GM18909 (cell line): ENCODE data around the gene MYL12B.
"Not testable (repeated sequence)": the region's sequence is repeated elsewhere in the genome, so short reads cannot be mapped to it uniquely, and the experiment has no call there.

Source experiments
- ATAC-seq: cut with Tn5 transposase; IDR thresholded peaks from one replicate; pipeline ENCODE4 v1.9.1; 2021; ENCODE audit warnings: mild to moderate bottlenecking; ENCODE audit not compliant: unreplicated experiment, poor library complexity

Gene MYL12B

DNA sequence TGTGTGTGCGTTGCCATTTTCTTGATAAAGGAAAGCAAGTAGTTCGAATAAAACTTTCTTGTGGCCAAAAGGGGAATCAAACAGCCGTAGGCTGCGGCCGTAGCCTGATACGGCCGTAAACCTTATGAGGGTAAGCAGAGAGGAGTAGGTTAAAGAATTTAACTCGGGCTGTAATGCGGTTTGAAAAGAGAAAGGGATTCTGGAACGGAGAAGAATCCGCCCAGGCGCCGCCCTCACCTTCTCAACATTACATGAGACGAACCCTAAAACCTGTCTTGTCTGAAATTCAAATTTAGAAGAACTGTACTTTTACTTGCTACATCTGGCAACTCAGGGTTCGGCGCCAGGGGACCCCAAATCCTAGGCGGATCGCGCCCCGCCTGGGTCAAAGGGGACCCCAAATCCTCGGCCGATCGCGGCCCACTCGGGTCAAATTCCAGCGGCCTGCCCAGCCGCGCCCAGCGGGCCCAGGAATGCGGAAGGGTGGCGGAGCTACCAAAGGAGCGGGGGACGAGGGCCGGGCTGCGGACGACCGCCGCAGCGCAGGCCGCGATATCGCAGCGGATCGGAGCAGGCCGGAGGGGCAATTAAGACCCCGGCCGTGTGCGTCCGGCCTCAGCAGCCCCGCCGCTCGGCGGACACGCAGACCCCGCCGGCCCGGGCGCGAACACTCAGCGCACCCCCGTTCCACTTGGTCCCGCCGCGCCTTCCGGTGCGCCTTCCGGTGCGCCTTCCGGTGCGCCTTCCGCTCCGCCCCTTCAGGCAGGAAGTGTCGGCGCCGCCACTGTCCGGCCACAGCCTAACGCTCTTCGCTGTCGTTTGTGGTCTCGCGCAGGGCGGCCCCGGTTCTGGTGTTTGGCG lies at the start of gene MYL12B:
TSS of gene MYL12B (plus strand) at position 761 of the 861 bp plus-strand sequence. CDS start 10,766 bp downstream, outside the sequence.
- ATAC-seq, result peak; percentile 88

DNA sequence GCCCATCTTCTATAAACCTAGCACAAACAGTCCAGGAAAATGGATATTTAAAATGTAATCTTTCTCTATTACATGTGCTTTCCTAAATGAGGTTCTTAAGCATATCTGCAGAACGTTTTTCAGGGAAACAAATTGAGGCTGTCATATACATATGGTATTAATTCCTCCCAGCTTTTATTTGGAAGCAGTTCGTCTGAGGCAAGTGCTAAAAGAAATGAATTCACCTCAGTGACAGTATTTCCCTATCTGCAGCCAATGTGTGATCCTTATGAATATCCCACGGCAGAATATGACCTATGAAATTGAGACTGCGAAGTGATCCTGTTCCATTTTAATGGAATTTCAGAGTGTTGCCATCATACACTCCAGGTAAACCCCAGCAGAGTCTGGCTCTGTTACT lies 49.3 kb upstream of the MYL12B start:
- ATAC-seq, result no peak

DNA sequence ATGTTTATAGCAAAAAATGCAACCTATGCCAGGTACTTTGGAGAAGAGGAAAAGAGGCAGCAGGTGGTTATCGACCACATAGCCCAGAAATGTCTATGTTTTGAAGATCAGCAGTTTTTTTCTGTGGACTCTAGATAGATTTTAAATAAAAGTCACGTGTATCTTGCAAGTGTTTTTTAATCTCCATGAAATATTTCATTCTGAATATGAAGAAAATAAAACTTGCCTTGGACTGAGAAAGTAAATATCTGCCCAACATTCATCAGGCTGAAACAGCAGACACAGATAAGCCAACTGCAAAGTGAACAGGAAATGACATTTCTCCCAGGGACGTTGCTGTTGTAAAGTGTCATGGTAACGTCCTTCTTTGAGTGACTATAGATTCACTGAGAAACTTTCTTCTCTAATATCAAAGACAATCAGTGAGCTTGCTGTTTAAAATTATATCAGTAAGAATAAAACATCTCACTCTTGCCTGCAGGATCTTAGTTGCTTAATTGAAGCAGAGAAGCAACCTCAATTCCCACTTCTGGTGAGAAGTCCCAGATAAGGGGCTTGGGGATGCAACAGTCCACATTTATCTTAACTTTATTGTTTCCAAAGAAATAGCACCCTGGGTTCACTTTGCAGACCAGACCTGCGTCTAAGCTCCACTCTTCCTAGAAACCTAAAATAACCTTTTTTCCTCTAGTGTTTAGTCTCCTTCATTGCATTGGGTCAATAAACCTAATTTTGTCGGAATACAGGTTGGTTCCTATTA lies 48.5 kb upstream of the MYL12B start:
- no peak for ATAC-seq

DNA sequence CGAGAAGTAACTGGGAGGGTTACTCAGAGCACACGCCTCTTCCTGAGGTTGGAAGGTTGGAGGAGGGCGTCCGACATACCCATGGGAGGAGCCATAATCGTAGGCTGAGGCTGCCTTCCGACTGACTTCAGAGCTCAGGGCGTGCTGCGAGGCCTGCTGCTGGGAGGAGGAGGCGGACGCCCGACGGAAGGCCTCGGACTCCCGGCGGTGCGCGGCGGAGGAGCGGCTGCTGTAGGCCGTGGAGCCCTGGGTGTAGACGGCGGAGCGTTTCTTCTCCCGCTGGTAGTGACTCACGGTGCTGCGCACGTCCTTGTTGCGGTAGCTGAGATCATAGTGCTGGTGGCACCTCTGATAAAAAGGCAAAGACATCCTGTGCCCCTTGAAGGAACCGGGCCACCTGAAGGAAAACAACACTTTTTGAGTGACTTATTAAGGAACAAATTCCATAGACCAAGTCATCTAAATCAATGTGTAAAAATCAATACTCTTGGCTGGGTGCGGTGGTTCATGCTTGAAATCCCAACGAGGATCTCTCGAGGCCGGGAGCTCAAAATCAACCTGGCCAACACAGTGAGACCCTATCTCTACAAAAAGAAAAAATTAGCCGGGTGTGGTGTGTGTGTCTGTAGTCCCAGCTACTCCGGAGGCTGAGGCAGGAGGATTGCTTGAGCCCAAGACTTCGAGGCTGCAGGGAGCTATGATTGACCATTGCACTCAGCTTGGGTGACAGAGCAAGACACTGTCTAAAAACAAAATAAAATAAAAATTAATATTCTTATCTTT lies 46.9 kb upstream of the MYL12B start:
- no peak for ATAC-seq

DNA sequence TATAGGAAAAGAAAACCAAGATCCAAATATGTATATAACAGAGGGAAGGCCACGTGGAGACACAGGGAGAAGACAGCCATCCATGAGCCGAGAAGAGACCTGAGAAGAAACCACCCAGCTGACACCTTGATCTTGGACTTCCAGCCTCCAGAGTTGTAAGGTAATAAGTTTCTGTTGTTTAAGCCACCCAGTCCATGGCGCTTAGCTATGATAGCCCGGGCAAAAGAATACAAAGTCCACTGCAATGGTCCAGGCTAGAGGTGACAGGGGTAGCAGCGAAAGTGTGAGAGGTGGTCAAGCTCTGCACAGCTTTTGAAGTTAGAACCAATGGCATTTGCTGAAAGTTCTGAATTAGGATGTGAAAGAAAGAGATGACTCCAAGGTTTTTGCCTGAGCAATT lies 44.9 kb upstream of the MYL12B start:
- no peak for ATAC-seq

DNA sequence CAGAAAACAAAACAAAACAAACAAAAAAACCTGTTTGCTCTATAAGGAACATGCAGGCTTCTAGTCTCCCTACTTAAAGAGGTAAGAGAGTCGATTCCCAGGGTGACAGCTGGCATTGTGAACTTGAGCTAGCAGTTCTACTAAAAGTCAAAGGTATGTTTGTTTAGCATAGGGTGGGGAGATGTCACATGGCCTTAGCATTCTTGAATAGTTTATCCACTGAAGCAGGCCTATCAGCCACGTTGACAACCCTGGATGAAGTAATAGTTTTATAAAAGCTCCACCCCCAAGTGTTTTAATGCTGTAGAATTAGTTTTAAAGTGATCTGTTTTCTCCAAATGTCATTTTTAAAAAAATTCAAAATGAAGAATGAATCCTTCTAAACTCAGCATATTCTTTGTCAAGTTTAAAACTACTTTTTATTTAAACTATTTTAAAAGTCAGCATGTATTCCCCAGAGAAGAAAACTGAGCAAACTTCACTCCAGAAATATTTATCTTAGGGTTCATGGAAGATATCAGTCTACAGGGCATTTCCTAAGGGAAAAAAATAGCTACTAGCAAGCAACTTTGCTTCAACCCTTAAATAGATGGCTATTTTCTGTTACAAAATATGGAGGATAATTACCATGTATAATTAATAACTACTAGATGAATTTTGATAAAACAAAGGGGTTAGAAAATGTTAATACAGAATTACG lies 43.8 kb upstream of the MYL12B start:
- ATAC-seq, result no peak

DNA sequence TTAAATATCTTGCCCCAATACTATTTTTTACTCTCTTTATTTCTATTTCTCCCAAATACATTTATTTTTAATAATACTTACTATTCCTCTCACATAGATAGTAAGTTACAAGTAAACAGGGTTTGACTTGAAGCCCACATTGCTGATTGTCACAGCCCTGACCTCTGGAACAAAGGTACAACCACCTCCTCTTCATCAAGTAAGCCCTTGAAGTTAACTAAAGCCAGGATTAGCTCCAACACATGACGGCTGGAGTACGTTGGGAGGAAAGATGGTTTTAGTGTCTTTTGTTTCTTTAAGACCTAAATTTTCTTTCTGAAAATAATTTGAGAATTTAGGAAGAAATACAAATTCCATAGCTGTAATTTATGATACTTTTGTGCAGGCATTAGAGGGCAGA lies 43.1 kb upstream of the MYL12B start:
- no peak for ATAC-seq

DNA sequence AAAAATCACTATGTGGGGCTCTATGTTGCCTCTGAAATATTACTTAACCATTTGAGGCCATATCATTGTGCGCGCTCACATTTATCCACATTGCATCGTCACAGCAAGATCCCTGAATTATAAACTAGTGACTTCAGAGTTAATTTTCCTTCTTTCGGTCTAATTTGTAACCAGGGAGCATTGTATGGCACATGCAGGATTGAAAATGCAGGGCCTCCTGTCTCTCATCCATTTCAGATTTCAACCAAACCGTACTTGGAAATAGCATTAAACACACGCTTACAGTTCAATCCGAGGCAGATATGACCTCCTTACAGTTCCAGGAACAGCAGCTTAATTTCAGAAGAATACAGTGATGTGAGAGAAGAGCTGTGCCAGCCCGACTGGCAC lies 42.7 kb upstream of the MYL12B start:
- ATAC-seq, result no peak

DNA sequence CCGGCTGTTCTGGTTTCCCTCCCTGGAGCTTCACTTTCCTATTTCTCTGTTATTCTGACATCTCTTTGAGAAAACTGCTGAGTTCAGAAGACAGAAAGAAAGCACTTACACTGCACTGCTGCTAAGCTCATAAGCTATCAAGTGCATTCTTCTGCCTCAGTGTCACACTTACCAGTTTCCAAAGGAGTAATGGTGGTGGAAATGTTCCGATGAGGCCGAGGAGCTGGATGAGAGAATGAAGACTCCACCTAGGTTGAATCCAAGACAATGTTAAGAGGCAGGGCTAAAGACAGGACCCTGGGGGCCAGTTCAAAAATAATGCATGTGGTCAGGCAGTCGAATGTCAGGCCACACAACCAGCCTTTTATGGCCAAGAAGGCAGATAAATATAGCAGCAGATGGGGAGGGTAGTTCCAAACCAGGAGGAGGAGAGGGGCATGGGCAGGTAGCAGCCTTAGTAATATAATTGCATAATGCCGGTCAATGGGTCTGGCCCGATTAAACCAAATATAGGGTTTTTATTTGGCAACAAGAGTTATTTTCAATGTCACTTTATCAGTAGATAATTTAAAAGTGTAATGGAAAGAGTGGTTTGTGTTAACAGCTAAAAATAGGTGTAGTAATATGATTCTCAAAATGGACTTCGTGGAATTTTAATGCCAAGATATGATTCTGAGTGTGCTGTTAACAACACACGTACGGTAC lies 42.1 kb upstream of the MYL12B start, which contains the start of gene MYOM1:
TSS of gene MYOM1 (minus strand) at position 338 of the 705 bp plus-strand sequence. CDS start 4,745 bp downstream, outside the sequence.
- ATAC-seq, result no peak

DNA sequence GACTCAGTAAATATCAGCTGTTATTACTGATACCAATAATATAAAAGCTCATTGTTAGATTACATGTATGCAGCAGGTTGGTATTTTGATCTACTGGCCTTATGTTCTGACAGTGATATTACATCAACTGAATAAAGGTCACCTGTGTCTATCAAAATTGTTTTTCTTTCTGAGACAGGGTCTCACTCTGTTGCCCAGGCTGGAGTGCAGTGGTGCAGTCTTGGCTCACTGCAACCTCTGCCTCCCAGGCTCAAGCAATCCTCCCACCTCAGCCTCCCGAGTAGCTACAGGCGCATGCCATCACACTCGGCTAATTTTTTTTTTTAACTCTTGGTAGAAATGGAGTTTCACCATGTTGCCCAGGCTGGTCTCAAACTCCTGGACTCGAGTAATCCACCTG lies 41.1 kb upstream of the MYL12B start:
- not testable (repeated sequence) for ATAC-seq

DNA sequence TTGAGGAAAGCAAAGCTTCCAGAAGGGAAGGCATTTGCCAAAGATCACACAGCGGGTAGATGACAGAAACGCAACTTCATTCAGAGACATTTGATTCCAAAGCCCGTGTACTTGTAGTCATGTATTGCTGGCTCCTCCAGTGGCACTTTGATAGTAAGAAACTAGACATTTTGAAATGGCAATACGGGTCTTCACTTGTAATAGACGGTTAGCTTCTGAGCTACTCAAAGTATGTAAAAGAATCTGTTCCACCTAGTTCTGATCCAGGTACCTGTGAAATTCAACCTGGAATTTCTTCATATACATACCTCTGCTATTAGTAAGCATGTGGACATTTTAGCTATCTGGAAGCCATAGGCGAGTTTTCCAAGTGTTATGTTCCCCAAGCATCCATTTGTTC lies 40.4 kb upstream of the MYL12B start:
- ATAC-seq, result no peak

DNA sequence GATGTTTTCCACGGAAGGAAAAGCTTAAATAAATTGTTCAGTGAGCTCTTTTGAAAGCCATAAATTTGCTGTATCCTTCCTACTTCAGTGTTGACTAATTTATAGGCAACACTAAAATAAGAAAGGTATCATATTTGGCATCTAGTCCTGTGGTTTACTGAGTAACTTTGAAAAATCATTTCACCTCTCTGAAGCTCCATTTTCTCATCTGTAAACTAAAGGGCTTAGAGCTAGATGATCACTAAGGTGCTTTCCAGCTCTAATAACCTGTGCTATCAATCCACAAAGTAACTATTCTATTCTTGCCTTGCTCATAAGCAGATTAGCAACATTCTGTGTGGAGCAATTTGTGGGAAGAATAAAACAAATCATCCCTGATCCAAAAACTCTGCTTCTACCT lies 38.6 kb upstream of the MYL12B start:
- no peak for ATAC-seq

DNA sequence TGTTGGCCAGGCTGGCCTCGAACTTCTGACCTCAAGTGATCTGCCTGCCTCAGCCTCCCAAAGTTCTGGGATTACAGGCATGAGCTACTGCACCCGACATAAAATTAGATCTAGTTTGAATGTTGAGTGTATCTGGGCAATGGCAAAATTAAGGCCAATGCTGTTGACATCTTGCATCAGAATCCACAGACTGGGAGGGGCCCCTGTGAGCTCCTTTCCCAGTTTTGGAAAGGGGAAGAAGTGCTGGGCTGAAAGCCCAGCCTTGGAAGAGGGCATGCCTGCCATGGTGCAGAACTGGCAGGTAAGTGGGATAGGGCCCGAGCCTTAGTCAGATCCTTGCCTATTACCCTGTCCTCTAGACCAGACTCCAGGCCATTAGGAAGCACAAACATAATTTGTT lies 37.7 kb upstream of the MYL12B start:
- no peak for ATAC-seq

DNA sequence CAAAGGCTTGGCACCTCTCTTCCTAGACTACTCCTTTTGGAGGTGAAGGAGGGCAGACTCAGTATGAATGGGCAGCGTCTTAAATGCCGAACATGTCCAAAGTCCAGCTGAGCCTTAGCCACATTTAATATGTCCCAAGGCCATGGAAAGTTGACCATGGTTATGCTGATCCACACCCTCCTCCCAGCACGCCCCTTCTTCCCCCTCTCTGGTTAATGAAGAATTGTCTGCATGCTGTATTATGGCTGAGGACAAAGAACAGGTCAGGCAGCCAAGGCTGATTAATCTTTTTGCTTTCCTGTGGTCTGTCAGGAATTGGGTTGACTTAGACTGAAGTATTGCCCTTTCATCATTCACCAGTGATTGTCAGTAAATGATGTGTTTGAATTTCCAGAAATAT lies 36.3 kb upstream of the MYL12B start:
- ATAC-seq, result no peak

DNA sequence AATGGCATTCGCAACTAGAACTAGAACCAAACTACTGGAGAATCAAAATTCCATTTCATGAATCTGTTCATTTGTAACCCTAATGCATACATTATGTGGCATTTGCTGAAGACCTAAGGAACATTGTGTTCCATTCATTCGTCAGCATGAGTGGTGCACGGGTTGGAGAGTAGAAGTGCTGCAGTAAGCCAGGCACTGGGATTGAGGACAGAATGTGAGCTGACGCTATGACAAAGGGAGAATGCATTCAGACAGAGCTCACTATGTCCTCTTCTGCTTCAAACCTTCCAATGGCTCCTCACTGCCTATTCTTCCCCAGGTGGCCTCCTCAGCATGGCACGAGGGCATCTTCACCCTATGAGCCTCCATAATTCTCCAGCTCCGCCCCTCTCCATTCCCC lies 35.9 kb upstream of the MYL12B start:
- no peak for ATAC-seq

DNA sequence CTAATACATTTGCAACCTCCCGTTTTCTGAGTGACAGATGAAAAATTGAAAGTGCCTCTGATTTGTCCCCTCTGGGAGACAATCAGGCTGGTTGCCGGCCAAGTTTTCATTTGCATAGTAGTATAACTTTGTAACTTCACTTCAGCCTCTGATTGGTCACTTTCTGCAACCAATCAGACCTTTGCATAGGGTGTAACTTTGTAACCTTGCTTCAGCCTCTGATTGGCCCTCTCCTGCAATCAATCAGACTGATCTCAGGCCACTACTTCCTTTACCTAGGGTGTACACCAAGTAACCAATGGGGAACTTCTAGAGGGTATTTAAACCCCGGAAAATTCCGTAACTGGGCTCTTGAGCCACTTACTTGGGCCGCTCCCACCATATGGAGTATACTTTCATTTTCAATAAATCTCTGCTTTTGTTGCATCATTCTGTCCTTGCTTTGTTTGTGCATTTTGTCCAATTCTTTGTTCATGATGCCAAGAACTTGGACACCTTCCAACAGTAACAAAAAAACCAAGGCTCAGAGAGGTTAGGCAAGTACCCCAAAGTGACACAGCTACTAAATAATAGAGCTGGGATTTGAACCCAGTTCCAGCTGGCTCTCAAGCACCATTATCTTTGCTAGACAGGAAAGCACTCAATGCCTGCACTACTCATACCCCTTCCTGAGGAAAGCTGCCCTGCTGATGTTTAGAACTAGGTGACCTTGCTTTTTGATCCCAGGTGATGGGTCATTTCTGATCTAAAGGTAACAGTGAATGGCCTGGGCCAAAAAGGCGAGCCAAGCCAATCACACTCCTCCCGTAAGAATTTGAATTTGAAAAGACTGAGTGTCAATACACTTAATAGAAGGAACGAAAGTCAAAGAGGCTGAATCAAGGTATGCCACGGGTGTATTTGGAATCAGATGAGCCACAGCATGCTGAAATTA lies 31.3 kb upstream of the MYL12B start:
- no peak for ATAC-seq

DNA sequence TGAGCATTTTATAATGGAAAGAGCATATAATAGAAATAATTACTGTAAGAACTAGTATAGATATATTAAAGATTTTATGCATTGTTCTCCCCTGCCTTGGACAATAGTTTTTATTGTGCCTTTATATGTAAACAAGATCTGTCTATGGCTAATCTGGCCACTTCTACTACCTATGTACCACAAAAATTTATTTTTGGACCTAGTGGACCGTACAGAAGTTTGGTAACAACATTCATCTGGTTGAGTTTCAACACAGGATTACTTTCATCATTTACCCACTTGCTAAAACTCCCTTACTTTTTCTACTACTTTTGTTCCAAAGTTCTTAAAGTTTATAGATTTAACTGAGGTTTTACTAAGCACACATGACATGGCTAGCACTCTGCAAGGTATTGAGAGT lies 28.9 kb upstream of the MYL12B start:
- ATAC-seq, result no peak

DNA sequence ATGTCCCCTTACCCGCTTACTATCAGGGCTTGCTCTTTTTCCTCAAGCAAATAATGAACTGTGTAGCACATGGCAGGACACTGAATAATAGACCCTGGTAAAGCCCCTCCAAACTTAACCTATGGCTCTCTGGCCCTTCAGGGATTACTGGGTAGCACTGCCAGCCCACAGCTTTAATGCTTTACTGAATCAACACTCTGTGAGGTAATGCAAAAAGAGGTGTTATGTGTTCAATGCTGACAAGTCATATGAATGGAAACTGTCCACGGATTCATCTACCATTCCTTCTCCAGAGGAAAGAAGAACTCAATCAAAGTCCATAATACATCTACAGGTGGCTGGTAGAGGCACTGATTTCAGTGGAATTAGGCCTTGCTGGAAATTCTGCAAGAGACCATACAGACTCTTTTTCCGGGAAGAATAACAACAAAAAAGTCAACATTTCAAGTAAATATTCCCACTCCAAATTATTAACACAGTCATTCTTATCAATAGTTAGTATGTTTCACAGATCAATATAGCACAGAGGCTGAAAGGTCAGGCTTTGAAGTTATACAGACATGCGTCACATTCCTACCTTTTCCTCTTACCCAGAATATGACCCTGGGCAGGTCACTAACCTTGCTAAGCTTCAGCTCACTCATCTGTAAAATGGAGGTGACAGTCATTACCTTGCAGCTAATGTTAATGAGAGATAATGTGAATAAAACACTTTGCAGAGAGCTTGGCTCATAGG lies 28.3 kb upstream of the MYL12B start:
- ATAC-seq, result no peak
